HL-60 (cell line): ENCODE data around the gene NHSL2.

Experiments used
- DNase-seq, 2 experiments: peaks; one replicate each; pipeline ENCODE4 v3.0.0-alpha.2; 2010 to 2020; ENCODE audit warnings: low read depth in 1 of 2, low spot score in 1 of 2
- H3K27ac ChIP-seq: fragments of 250-450 bp; sonication (Bioruptor Pico); replicated peaks from 2 replicates; pipeline ENCODE4 v1.5.1; 2020; ENCODE audit warnings: mild to moderate bottlenecking, moderate library complexity
- H3K27me3 ChIP-seq: fragments of 250-450 bp; sonication (Bioruptor Pico); 2 replicates; pipeline ENCODE4 v1.5.1; 2021; ENCODE audit warnings: mild to moderate bottlenecking, moderate library complexity; ENCODE audit not compliant: insufficient read depth, poor library complexity, severe bottlenecking
- H3K4me3 ChIP-seq: replicated peaks from 2 replicates; pipeline ENCODE4 v1.5.1; 2011; ENCODE audit warnings: mild to moderate bottlenecking, control low read depth, low read length; ENCODE audit not compliant: insufficient read depth
- CTCF ChIP-seq: IDR thresholded peaks from one replicate; pipeline ENCODE4 v1.5.1; 2011; ENCODE audit warnings: low read length, control low read depth, inconsistent platforms; ENCODE audit not compliant: insufficient read depth
- GABPA ChIP-seq: IDR thresholded peaks from 2 replicates; pipeline ENCODE4 v1.6.1; 2012; ENCODE audit warnings: low read depth
- POLR2AphosphoS5 ChIP-seq: IDR thresholded peaks from 2 replicates; pipeline ENCODE4 v1.6.1; 2012; ENCODE audit warnings: low read depth
- REST ChIP-seq: IDR thresholded peaks from 2 replicates; pipeline ENCODE4 v1.6.1; 2012; ENCODE audit warnings: low read depth; ENCODE audit not compliant: insufficient replicate concordance
- SPI1 ChIP-seq: IDR thresholded peaks from 2 replicates; pipeline ENCODE4 v1.6.1; 2012; ENCODE audit warnings: low read depth, mild to moderate bottlenecking, borderline replicate concordance

Gene NHSL2

GRCh38 chrX:72043636-72044035 lies 133.0 kb downstream of the NHSL2 start:
- TF ChIP-seq SPI1 (no peak), POLR2AphosphoS5 (no peak), CTCF (no peak), REST (no peak), GABPA (no peak)
- DNase-seq: no peak
- Histone ChIP-seq H3K27ac (no peak overlapping the region), H3K27me3 (no peaks in the 10 kb centered on the region), H3K4me3 (no peak overlapping the region)

GRCh38 chrX:72045141-72045540 lies 134.5 kb downstream of the NHSL2 start:
- Histone ChIP-seq H3K27me3 (no peaks in the 10 kb centered on the region), H3K4me3 (no peak overlapping the region), H3K27ac (no peak overlapping the region)
- no peak for DNase-seq
- no peak for TF ChIP-seq REST
- TF ChIP-seq SPI1: no peak
- TF ChIP-seq CTCF: no peak
- TF ChIP-seq POLR2AphosphoS5: no peak
- no peak for TF ChIP-seq GABPA

- TF ChIP-seq POLR2AphosphoS5 (no peak), GABPA (no peak), SPI1 (no peak), REST (no peak), CTCF (no peak)
- no peak overlapping the region for H3K27ac ChIP-seq
- no peak overlapping the region for H3K4me3 ChIP-seq
- H3K27me3 ChIP-seq: no peaks in the 10 kb centered on the region
- DNase-seq: no peak
Measured at GRCh38 chrX:72045552-72046277, 135.1 kb downstream of the NHSL2 start.
